ENCODE measurements around the gene BRCA1.
"Not testable (repeated sequence)": the region's sequence is repeated elsewhere in the genome, so short reads cannot be mapped to it uniquely, and the experiment has no call there.

Gene BRCA1

GRCh38 chr17:43125133-43125966 is at the start of gene BRCA1:
Gene BRCA1 (minus strand): TSS chr17:43125364. CDS start chr17:43124096, 1,268 bp downstream.
- peak; percentile 80 to 84 (median 82) for DNase-seq

- no peak for DNase-seq
These were observed 46.7 kb upstream of the BRCA1 start for GRCh38 chr17:43171586-43172487.

GRCh38 chr17:43170766-43171585 is 45.8 kb upstream of the BRCA1 start, which contains the start of gene NBR1:
Gene NBR1 (plus strand): TSS chr17:43171214. CDS start chr17:43175800, 4,586 bp downstream.
- DNase-seq: peak; percentile 77 to 88 (median 86)

- DNase-seq: peak; percentile 54 to 76 (median 73)
These were observed 45.1 kb upstream of the BRCA1 start for GRCh38 chr17:43170140-43170765.

GRCh38 chr17:43169561-43170139 is 44.5 kb upstream of the BRCA1 start:
- peak in 1 of 4 experiments; percentile 12 for DNase-seq

- not testable (repeated sequence) for DNase-seq
These were observed 40.8 kb upstream of the BRCA1 start for GRCh38 chr17:43165971-43166370.

- not testable (repeated sequence) for DNase-seq
These were observed 34.8 kb upstream of the BRCA1 start for GRCh38 chr17:43159957-43160356.

GRCh38 chr17:43159232-43159631 is 34.1 kb upstream of the BRCA1 start:
- not testable (repeated sequence) for DNase-seq

GRCh38 chr17:43155666-43156065 is 30.5 kb upstream of the BRCA1 start:
- DNase-seq: no peak

- not testable (repeated sequence) for DNase-seq
These were observed 28.2 kb upstream of the BRCA1 start for GRCh38 chr17:43153197-43153835.

- no peak for DNase-seq
These were observed 26.8 kb upstream of the BRCA1 start for GRCh38 chr17:43151880-43152456.

- DNase-seq: no peak
These were observed 21.5 kb upstream of the BRCA1 start for GRCh38 chr17:43146649-43147048.

- no peak for DNase-seq
These were observed 18.0 kb upstream of the BRCA1 start for GRCh38 chr17:43143201-43143600.

- no peak for DNase-seq
These were observed 17.0 kb upstream of the BRCA1 start for GRCh38 chr17:43142153-43142552.

GRCh38 chr17:43140396-43141332 is 15.5 kb upstream of the BRCA1 start:
- no peak for DNase-seq

- DNase-seq: not testable (repeated sequence)
These were observed 13.4 kb upstream of the BRCA1 start for GRCh38 chr17:43138531-43138930.

GRCh38 chr17:43136574-43136973 is 11.4 kb upstream of the BRCA1 start:
- DNase-seq: not testable (repeated sequence)

GRCh38 chr17:43135454-43135819 is 10.3 kb upstream of the BRCA1 start:
- DNase-seq: no peak

GRCh38 chr17:43134774-43135453 is 9.8 kb upstream of the BRCA1 start:
- DNase-seq: no peak
